HL-60 (cell line): Measurements from ENCODE around the gene TUG1.

Source experiments
- DNase-seq, 2 experiments: peaks; one replicate each; pipeline ENCODE4 v3.0.0-alpha.2; 2010 to 2020; ENCODE audit warnings: low read depth in 1 of 2, low spot score in 1 of 2
- H3K27ac ChIP-seq: fragments of 250-450 bp; sonication (Bioruptor Pico); replicated peaks from 2 replicates; pipeline ENCODE4 v1.5.1; 2020; ENCODE audit warnings: mild to moderate bottlenecking, moderate library complexity
- H3K27me3 ChIP-seq: fragments of 250-450 bp; sonication (Bioruptor Pico); 2 replicates; pipeline ENCODE4 v1.5.1; 2021; ENCODE audit warnings: mild to moderate bottlenecking, moderate library complexity; ENCODE audit not compliant: insufficient read depth, poor library complexity, severe bottlenecking
- H3K4me3 ChIP-seq: replicated peaks from 2 replicates; pipeline ENCODE4 v1.5.1; 2011; ENCODE audit warnings: mild to moderate bottlenecking, control low read depth, low read length; ENCODE audit not compliant: insufficient read depth
- GABPA ChIP-seq: IDR thresholded peaks from 2 replicates; pipeline ENCODE4 v1.6.1; 2012; ENCODE audit warnings: low read depth
- POLR2AphosphoS5 ChIP-seq: IDR thresholded peaks from 2 replicates; pipeline ENCODE4 v1.6.1; 2012; ENCODE audit warnings: low read depth
- SPI1 ChIP-seq: IDR thresholded peaks from 2 replicates; pipeline ENCODE4 v1.6.1; 2012; ENCODE audit warnings: low read depth, mild to moderate bottlenecking, borderline replicate concordance
- TF ChIP-seq, protein P1 (sequence below): IDR thresholded peaks from one replicate; pipeline ENCODE4 v1.5.1; 2011; ENCODE audit warnings: low read length, control low read depth, inconsistent platforms; ENCODE audit not compliant: insufficient read depth
- TF ChIP-seq, protein P2 (sequence below): IDR thresholded peaks from 2 replicates; pipeline ENCODE4 v1.6.1; 2012; ENCODE audit warnings: low read depth; ENCODE audit not compliant: insufficient replicate concordance

The TUG1 gene

DNA sequence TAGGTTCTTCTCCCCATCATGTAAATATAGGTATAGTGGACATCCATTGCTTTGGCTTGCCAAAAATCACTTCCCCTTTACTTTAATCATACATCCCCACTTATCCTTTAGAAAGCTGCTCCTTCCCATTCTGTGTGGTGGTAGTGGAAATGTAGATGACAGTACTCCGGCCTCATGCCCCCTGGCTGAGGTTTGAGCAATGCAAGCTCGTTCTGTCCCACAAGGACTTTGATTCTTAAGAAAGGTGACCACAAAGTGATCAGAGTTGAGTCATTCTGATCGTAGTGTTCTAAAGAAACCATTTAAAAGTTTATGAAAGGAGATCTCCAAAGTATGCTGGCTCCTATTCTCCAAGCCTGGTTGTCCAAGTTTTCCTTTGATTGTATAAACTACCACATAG, 10.9 kb downstream of the TUG1 start:
- H3K27ac ChIP-seq: no peak overlapping the region
- H3K4me3 ChIP-seq: no peak overlapping the region
- H3K27me3 ChIP-seq: no peaks in the 10 kb centered on the region
- DNase-seq: no peak
- TF ChIP-seq, protein P1, sequence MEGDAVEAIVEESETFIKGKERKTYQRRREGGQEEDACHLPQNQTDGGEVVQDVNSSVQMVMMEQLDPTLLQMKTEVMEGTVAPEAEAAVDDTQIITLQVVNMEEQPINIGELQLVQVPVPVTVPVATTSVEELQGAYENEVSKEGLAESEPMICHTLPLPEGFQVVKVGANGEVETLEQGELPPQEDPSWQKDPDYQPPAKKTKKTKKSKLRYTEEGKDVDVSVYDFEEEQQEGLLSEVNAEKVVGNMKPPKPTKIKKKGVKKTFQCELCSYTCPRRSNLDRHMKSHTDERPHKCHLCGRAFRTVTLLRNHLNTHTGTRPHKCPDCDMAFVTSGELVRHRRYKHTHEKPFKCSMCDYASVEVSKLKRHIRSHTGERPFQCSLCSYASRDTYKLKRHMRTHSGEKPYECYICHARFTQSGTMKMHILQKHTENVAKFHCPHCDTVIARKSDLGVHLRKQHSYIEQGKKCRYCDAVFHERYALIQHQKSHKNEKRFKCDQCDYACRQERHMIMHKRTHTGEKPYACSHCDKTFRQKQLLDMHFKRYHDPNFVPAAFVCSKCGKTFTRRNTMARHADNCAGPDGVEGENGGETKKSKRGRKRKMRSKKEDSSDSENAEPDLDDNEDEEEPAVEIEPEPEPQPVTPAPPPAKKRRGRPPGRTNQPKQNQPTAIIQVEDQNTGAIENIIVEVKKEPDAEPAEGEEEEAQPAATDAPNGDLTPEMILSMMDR: no peak
- TF ChIP-seq POLR2AphosphoS5 (no peak), SPI1 (no peak), GABPA (no peak)
- TF ChIP-seq, protein P2, sequence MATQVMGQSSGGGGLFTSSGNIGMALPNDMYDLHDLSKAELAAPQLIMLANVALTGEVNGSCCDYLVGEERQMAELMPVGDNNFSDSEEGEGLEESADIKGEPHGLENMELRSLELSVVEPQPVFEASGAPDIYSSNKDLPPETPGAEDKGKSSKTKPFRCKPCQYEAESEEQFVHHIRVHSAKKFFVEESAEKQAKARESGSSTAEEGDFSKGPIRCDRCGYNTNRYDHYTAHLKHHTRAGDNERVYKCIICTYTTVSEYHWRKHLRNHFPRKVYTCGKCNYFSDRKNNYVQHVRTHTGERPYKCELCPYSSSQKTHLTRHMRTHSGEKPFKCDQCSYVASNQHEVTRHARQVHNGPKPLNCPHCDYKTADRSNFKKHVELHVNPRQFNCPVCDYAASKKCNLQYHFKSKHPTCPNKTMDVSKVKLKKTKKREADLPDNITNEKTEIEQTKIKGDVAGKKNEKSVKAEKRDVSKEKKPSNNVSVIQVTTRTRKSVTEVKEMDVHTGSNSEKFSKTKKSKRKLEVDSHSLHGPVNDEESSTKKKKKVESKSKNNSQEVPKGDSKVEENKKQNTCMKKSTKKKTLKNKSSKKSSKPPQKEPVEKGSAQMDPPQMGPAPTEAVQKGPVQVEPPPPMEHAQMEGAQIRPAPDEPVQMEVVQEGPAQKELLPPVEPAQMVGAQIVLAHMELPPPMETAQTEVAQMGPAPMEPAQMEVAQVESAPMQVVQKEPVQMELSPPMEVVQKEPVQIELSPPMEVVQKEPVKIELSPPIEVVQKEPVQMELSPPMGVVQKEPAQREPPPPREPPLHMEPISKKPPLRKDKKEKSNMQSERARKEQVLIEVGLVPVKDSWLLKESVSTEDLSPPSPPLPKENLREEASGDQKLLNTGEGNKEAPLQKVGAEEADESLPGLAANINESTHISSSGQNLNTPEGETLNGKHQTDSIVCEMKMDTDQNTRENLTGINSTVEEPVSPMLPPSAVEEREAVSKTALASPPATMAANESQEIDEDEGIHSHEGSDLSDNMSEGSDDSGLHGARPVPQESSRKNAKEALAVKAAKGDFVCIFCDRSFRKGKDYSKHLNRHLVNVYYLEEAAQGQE: no peak

DNA sequence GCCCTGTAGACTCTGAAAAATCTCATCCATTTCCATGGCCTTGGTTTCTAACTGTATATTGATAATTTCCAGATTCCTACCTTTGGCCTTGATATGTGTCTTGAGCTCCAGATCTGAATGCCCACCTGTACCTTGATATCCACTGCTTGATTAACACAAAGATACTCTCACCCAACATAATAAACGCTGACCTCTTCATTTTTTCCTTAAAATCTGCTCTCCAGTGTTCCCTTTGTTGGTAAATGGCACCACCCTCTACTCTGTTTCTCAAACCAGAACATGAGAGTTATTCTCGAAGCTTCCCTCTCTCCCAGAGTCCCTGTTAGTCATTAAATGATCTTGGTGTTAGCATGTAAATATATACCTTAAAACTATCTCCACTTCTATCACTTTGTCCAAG, 13.4 kb downstream of the TUG1 start:
- H3K27me3 ChIP-seq: no peaks in the 10 kb centered on the region
- H3K4me3 ChIP-seq: no peak overlapping the region
- DNase-seq: no peak
- no peak overlapping the region for H3K27ac ChIP-seq
- TF ChIP-seq GABPA: no peak
- TF ChIP-seq, protein P1: no peak
- no peak for TF ChIP-seq SPI1
- TF ChIP-seq, protein P2: no peak
- no peak for TF ChIP-seq POLR2AphosphoS5

- DNase-seq: no peak
- Histone ChIP-seq H3K27me3 (no peaks in the 10 kb centered on the region), H3K27ac (no peak overlapping the region), H3K4me3 (no peak overlapping the region)
- TF ChIP-seq SPI1 (no peak), GABPA (no peak), POLR2AphosphoS5 (no peak)
- TF ChIP-seq, protein P1: no peak
- TF ChIP-seq, protein P2: no peak
Measured at GRCh38 chr22:30984317-30984716, 15.3 kb downstream of the TUG1 start.
